Chondrocyte (in vitro differentiated cells): ENCODE measurements around the gene DUT. TPM values are rescaled to one million over a fixed set of nuclear protein-coding genes. Genes with fewer than 3 reads are reported as not detected.
"Not testable (repeated sequence)": the region's sequence is repeated elsewhere in the genome, so short reads cannot be mapped to it uniquely, and the experiment has no call there.

ENCODE experiments used
- DNase-seq: peaks from one replicate; pipeline ENCODE4 v3.0.0; 2021; ENCODE audit warnings: mixed read lengths, low spot score
- H3K27ac Mint-ChIP-seq: one replicate; pipeline ENCODE4 v1.8.0; 2021; ENCODE audit warnings: mild to moderate bottlenecking, moderate library complexity, mixed read lengths; ENCODE audit not compliant: unreplicated experiment
- H3K27me3 Mint-ChIP-seq: 2 replicates; pipeline ENCODE4 v1.8.0; 2021; ENCODE audit warnings: low read depth, mixed read lengths
- H3K36me3 Mint-ChIP-seq: 2 replicates; pipeline ENCODE4 v1.8.0; 2021; ENCODE audit warnings: low read depth, mixed read lengths
- H3K4me1 Mint-ChIP-seq: 2 replicates; pipeline ENCODE4 v1.8.0; 2021; ENCODE audit warnings: low read depth, mild to moderate bottlenecking, mixed read lengths
- H3K4me3 Mint-ChIP-seq: one replicate; pipeline ENCODE4 v1.8.0; 2021; ENCODE audit warnings: mild to moderate bottlenecking, moderate library complexity, mixed read lengths; ENCODE audit not compliant: unreplicated experiment
- H3K9me3 Mint-ChIP-seq: 2 replicates; pipeline ENCODE4 v1.8.0; 2021; ENCODE audit warnings: low read depth, mixed read lengths
- total RNA-seq: library from RNA; stranded (reverse); gene quantifications from 3 replicates; pipeline ENCODE4 v1.2.1, GENCODE V29; 2021
- TF ChIP-seq, protein P1 (sequence below): fragments of 200-600 bp; sonication (generic); IDR thresholded peaks from 2 replicates; pipeline ENCODE4 v1.5.0; 2021; ENCODE audit warnings: antibody characterized with exemption, mild to moderate bottlenecking, moderate library complexity

DUT gene
- total RNA-seq, 1 donor from 2014 or later, result 71.5 TPM

DNA sequence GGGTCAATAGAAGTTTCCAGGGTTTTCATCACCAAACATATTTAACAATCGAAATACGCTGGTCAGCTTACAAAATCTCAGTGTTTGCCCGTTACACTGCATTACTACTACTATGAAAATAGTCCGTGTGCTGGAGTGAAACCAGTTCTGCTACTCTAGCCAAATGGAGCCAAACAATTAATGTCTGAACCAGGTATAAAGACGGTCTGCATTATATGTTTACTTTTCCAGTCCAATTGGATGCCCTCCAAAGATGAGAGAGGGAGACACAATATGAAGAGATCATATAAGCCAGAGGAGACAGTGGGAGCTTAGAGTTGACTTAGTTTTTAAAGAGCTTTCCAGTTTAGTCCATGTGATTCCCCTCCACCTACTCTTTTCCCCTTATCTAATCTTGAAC is 6.3 kb upstream of the DUT start:
- no peaks in the 10 kb centered on the region for H3K9me3 Mint-ChIP-seq
- no peak overlapping the region for H3K27ac Mint-ChIP-seq
- no peaks in the 10 kb centered on the region for H3K27me3 Mint-ChIP-seq
- peaks cover 3% of the 10 kb centered on the region for H3K4me1 Mint-ChIP-seq
- H3K4me3 Mint-ChIP-seq, result no peak overlapping the region
- H3K36me3 Mint-ChIP-seq, result no peaks in the 10 kb centered on the region
- TF ChIP-seq, protein P1, sequence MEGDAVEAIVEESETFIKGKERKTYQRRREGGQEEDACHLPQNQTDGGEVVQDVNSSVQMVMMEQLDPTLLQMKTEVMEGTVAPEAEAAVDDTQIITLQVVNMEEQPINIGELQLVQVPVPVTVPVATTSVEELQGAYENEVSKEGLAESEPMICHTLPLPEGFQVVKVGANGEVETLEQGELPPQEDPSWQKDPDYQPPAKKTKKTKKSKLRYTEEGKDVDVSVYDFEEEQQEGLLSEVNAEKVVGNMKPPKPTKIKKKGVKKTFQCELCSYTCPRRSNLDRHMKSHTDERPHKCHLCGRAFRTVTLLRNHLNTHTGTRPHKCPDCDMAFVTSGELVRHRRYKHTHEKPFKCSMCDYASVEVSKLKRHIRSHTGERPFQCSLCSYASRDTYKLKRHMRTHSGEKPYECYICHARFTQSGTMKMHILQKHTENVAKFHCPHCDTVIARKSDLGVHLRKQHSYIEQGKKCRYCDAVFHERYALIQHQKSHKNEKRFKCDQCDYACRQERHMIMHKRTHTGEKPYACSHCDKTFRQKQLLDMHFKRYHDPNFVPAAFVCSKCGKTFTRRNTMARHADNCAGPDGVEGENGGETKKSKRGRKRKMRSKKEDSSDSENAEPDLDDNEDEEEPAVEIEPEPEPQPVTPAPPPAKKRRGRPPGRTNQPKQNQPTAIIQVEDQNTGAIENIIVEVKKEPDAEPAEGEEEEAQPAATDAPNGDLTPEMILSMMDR, result no peak
- no peak for DNase-seq

DNA sequence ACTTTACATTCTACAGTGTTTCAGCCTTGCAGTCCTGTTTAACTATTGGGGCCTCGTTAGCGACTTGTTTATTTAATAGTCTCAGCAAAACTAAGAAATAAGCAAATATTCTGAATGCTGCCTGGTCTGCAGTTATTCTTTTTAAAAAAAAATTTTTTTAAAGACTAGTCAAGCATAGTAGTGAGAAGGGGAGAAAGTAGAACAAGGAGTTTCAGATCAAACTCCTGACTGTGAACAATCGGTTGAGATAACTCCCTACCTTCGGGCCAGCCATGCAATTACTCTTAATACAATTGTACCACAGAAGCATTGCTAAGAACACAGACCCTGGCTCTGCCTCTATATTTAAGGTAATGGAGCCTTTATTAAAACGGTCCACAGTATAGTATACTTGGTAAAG is 5.8 kb upstream of the DUT start:
- Mint-ChIP-seq H3K4me1 (peaks cover 8% of the 10 kb centered on the region), H3K4me3 (no peak overlapping the region), H3K27ac (no peak overlapping the region), H3K27me3 (no peaks in the 10 kb centered on the region), H3K36me3 (no peaks in the 10 kb centered on the region), H3K9me3 (no peaks in the 10 kb centered on the region)
- no peak for DNase-seq
- TF ChIP-seq, protein P1, result no peak

DNA sequence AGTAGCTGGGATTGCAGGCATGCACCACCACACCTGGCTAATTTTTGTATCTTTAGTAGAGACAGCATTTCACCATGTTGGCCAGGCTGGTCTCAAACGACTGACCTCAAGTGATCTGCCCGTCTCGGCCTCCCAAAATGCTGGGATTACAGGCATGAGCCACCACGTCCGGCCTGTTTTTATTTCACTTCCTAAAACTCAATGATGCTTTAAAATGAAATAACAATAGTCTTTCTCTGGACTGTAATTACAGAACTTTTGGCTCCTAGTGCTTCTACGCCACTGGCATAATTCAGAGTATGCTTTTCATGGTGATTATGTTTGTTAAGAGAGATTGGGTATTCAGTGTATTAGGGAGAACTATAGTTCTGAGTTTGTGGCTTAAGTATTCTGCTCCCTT is 5.0 kb upstream of the DUT start:
- H3K4me3 Mint-ChIP-seq, H3K36me3 Mint-ChIP-seq, H3K4me1 Mint-ChIP-seq, H3K27ac Mint-ChIP-seq, H3K9me3 Mint-ChIP-seq, H3K27me3 Mint-ChIP-seq, DNase-seq: not testable (repeated sequence)

DNA sequence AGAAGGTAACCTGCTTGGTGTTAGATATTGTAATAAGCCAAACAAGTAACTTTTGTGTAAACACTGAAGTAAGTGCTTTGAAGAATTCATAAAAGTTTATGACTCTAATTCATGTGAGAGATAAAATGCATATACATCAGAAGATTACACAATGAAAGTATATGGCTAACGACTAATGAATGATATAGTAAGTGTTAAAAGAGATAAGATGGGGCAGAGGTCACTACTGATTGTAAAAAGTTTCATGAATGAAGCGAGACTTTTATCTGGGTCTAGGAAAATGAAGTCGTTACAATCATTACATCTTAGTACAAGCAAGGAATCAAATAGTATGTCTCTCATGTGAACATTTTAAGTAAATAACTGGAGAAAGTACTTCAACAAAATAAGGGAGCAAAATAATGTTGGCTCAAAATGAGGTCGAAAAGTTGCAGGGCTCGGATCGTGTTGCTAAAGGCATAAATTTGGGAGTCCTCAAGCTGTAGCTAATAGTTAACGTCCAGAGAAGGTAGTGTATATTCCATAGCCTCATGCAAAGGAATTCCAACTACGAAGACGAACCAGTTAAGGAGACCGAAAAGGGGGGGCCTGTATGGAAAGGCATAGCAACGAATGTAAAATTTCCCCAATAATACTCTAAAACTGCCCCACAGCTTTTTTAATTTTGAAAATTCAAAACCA is 984 bp upstream of the DUT start:
- Mint-ChIP-seq H3K36me3 (peaks cover 4% of the 10 kb centered on the region), H3K4me3 (peak overlapping the region; percentile 99), H3K9me3 (no peaks in the 10 kb centered on the region), H3K4me1 (peaks cover 27% of the 10 kb centered on the region), H3K27ac (peak overlapping the region; percentile 97), H3K27me3 (no peaks in the 10 kb centered on the region)
- TF ChIP-seq, protein P1, result no peak
- DNase-seq, result no peak

DNA sequence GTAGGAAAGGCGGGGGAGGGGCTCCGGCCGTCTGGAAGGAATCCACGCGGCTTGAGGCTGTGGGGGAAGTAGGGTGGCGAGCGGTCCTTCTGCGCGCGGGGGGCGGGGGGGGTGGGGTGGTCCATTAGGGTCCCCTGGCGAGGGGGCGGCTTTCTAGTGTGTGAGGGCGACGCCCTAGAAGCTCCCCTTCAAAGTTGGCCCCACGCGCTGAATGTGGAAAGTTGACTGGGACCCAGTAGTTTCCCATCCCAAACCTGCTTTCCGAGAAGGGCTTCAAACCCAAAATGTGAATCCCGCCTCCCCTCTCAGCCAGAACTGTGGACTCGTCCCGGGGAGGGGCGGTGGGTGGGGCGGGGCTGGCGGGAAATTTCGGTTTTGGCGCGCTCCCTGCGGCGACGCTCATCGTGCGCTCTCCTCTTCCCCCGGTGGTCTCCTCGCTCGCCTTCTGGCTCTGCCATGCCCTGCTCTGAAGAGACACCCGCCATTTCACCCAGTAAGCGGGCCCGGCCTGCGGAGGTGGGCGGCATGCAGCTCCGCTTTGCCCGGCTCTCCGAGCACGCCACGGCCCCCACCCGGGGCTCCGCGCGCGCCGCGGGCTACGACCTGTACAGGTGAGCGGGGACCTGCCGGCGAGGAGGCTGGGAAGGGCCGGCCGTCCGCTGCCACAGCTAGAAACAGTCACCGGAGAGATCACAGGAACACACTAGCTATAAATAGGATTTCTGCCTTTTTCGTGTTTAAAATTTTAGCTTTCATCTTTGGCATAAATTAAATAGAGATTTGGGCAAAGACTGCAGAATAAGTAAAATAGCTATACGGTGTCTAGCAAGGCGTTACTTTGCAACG is 790 bp downstream of the DUT start:
- no peaks in the 10 kb centered on the region for H3K9me3 Mint-ChIP-seq
- H3K27me3 Mint-ChIP-seq, result no peaks in the 10 kb centered on the region
- peaks cover 4% of the 10 kb centered on the region for H3K36me3 Mint-ChIP-seq
- TF ChIP-seq, protein P1, result no peak
- H3K4me1 Mint-ChIP-seq, result peaks cover 27% of the 10 kb centered on the region
- H3K27ac Mint-ChIP-seq, result peak overlapping the region; percentile 97
- peak overlapping the region; percentile 99 for H3K4me3 Mint-ChIP-seq
- DNase-seq, result no peak
